GM18502 (cell line): ENCODE measurements around the gene ALPP.
"Not testable (repeated sequence)": the region's sequence is repeated elsewhere in the genome, so short reads cannot be mapped to it uniquely, and the experiment has no call there.

Experiments used
- ATAC-seq: cut with Tn5 transposase; IDR thresholded peaks from one replicate; pipeline ENCODE4 v1.9.1; 2021; ENCODE audit warnings: mild to moderate bottlenecking; ENCODE audit not compliant: unreplicated experiment, poor library complexity

The ALPP gene

DNA sequence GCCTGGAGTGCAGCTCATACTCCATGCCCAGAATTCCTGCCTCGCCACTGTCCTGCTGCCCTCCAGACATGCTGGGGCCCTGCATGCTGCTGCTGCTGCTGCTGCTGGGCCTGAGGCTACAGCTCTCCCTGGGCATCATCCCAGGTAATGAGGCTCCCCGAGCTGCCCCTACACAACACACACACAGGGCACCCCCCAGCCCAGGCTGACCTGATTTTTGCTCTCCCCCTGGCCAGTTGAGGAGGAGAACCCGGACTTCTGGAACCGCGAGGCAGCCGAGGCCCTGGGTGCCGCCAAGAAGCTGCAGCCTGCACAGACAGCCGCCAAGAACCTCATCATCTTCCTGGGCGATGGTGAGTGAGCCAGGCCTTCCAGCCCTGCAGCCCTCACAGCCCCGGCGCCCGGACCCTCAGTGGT lies at the start of gene ALPP:
Gene ALPP, plus strand, starts transcription at position 17 of the 417 bp plus-strand sequence. Its CDS starts 52 bp downstream, at position 69.
- ATAC-seq: not testable (repeated sequence)

GRCh38 chr2:232329716-232330067 lies 48.9 kb upstream of the ALPP start:
- ATAC-seq: no peak

GRCh38 chr2:232330068-232330999 lies 48.2 kb upstream of the ALPP start:
- ATAC-seq: no peak

GRCh38 chr2:232331061-232331460 lies 47.5 kb upstream of the ALPP start:
- not testable (repeated sequence) for ATAC-seq

DNA sequence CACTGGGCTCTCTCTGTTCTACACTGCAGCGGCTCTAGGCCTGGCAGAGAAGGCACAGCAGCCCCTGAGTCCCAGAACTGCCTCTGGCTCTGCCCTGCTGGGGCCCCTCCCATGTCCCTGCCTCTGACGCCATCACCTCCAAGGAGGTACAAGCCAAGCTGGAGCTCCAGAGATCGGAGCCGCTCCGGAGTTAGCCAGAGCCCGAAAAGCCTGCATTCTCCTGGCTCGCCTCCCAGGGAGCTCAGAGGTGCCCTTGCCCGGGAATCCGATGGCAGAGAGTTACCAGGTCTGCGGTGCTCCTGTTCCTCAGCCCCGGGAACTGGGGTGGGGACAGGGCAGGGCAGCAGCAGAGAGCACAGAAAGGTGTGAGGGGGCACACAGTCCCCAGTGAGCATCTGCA lies 46.9 kb upstream of the ALPP start:
- not testable (repeated sequence) for ATAC-seq

- not testable (repeated sequence) for ATAC-seq
Measured at GRCh38 chr2:232332244-232332939, 46.2 kb upstream of the ALPP start.

DNA sequence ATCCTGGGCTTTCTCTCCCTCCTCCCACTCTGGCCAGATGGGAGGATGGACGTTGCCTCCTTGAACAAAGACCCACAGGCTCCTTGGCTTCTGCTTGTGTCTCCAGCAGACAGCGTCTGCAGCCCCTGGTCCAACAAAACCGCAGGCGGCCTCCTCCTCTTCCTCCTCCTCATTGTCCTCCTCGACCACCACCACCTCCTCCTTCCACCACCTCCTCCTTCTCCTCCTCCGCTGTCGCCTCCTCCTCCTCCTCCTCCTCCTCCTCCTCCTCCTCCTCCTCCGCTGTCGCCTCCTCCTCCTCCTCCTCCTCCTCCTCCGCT lies 45.7 kb upstream of the ALPP start:
- no peak for ATAC-seq

DNA sequence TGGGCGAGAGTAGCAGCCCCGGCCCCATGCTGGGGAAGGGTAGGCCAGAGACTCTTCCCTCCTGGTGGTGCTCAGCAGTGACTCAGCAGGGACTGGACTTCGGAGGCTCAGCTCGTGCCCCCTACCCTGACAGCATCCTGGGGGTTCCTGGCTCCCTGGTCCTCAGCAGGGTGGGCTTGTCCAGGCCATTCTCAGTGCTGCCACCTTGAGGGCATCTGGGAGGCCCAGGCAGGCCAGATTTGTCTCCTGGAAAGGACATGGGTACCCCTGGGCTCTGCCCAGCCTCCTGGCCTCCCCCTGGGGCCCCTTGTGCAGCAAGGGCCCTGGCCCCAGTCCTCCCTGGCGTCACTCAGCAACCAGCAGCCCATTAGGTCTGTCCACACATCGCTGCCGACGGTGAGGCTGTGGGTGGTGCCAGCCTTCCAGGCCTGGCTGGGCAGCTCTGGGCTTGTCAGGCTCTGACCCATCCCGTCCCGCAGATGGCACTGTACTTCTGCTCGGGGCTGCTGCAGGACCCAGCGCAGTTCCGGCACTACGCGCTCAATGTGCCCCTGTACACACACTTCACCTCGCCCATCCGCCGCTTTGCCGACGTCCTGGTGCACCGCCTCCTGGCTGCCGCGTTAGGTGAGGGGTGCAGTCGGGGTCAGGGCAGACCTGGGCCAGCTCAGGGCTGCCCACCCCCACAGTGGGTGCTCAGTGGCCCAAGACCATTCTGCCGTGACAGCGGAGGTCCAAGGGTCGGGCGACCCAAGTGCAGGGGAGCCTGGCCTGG lies 45.0 kb upstream of the ALPP start:
- ATAC-seq: no peak

DNA sequence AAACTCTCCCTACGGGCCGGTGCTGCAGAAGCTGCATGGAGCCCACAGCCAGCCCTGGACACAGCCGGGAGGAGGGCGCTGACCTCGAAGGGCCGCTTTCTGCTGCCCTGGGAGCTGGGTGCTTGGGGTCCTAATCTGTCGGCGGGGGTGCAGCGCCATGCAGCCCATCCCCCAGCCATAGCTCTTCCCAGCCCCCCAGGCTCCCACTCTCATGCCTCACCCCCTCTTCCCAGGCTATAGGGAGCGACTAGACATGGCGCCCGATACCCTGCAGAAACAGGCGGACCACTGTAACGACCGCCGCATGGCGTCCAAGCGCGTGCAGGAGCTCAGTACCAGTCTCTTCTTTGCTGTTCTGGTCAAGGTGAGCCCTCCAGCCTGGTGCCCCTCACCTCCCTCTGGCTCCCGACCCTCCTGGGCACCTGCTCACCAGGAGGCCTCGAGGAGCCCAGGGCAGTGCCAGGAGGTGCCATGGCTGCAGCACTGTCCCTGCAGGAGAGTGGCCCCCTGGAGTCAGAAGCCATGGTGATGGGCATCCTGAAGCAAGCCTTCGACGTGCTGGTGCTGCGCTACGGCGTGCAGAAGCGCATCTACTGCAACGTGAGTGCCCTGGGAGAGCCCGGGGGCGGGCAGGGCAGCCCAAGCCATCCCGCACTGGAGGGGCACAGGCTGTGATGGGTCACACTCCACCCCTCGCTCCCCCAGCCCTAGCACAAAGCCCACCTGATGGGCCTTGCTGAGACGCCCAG lies 44.2 kb upstream of the ALPP start:
- not testable (repeated sequence) for ATAC-seq

- not testable (repeated sequence) for ATAC-seq
Measured at GRCh38 chr2:232334885-232335205, 43.7 kb upstream of the ALPP start.

GRCh38 chr2:232335206-232335858 lies 43.2 kb upstream of the ALPP start:
- ATAC-seq: not testable (repeated sequence)

- ATAC-seq: no peak
Measured at GRCh38 chr2:232335859-232336215, 42.7 kb upstream of the ALPP start.

DNA sequence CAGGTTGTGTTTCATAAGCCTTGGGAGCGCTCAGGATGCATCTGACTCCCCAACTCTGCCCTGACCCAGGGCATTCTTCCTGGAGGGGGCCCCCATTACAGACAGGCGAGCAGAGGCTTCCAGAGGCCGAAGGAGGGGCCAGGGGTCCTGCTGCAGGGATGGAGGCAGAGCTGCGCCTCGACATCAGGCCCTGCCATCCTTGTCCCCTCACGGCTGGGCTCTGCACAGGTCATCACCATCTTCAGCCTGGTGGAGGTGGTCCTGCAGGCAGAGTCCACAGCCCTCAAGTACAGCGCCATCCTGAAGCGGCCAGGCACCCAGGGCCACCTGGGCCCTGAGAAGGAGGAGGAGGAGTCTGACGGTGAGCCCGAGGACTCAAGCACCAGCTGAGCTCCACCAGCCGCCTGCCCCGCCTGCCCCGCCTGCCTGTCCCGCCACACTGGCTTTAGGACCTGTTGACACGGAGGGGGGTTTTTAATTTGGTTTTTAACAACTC lies 42.3 kb upstream of the ALPP start:
- no peak for ATAC-seq

- no peak for ATAC-seq
Measured at GRCh38 chr2:232336981-232337720, 41.4 kb upstream of the ALPP start.

GRCh38 chr2:232338094-232338758 lies 40.3 kb upstream of the ALPP start:
- ATAC-seq: not testable (repeated sequence)

- no peak for ATAC-seq
Measured at GRCh38 chr2:232338759-232339106, 39.8 kb upstream of the ALPP start.

- no peak for ATAC-seq
Measured at GRCh38 chr2:232339121-232340081, 39.1 kb upstream of the ALPP start.
